Endothelial cell of umbilical vein (primary cell): Measurements from ENCODE around the gene PLEKHM2. TPM values are rescaled to one million over a fixed set of nuclear protein-coding genes. Genes with fewer than 3 reads are reported as not detected.
A peak's percentile ranks its signal among the peaks of the same experiment; 100 is the strongest.

Experiments
- BruUV-seq: library from RNA; stranded (reverse); fragments of 400-500 nt; replicated peaks from 2 replicates; lab custom pipeline; 2021; lab: Mats Ljungman, UMichigan
- CTCF ChIA-PET: fragments of 300-600, 350-600 bp; sonication (Branson Sonifier 250); formaldehyde crosslinking; loops from one replicate; lab custom pipeline; 2021; ENCODE audit warnings: antibody characterized with exemption, inconsistent platforms; lab: Charles Lee
- POLR2A ChIA-PET: fragments of 300-600, 350-600 bp; sonication (Branson Sonifier 250); formaldehyde crosslinking; loops from one replicate; lab custom pipeline; 2021; ENCODE audit warnings: antibody characterized with exemption, inconsistent platforms; lab: Charles Lee
- DNase-seq: peaks from one replicate; pipeline ENCODE4 v3.0.0-alpha.2; 2011; ENCODE audit warnings: low read depth, low spot score
- FAIRE-seq: peaks from 2 replicates; lab custom pipeline; 2011; peaks lifted over from hg19 to GRCh38; lab: Jason Lieb, UNC
- H2AFZ ChIP-seq: 2 replicates; pipeline ENCODE4 v1.6.0; 2012; ENCODE audit warnings: low read depth, low read length, control low read depth, inconsistent platforms
- H3K27ac ChIP-seq: 2 replicates; pipeline ENCODE4 v1.5.1; 2011; ENCODE audit warnings: low read depth, mild to moderate bottlenecking, control low read depth, low read length, moderate library complexity; ENCODE audit not compliant: insufficient read depth
- H3K27me3 ChIP-seq, 2 experiments: 2 replicates each; pipeline versions ENCODE4 v1.6.0 to v1.6.1; 2011; ENCODE audit warnings: low read length in 2 of 2, mixed read lengths in 1 of 2; ENCODE audit not compliant: control insufficient read depth in 2 of 2, insufficient read depth in 2 of 2
- H3K36me3 ChIP-seq, 2 experiments: 2 replicates in 1 of 2; 3 replicates in 1 of 2; pipeline ENCODE4 v1.5.1; 2011; ENCODE audit warnings: low read length in 2 of 2, mild to moderate bottlenecking in 1 of 2, moderate library complexity in 1 of 2; ENCODE audit not compliant: control insufficient read depth in 2 of 2, insufficient read depth in 2 of 2; ENCODE audit errors: extremely low read depth in 1 of 2
- H3K4me1 ChIP-seq: 3 replicates; pipeline ENCODE4 v1.5.1; 2011; ENCODE audit warnings: mild to moderate bottlenecking, low read length; ENCODE audit not compliant: control insufficient read depth, insufficient read depth; ENCODE audit errors: extremely low read depth
- H3K4me2 ChIP-seq: 2 replicates; pipeline ENCODE4 v1.6.1; 2011; ENCODE audit warnings: low read length, control low read depth, mixed read lengths; ENCODE audit not compliant: insufficient read depth
- H3K4me3 ChIP-seq, 3 experiments: fragments of 200-600 bp in 1 of 3; sonication (generic), shearing (Covaris generic) in 1 of 3; replicated peaks in 1 of 3; 2 replicates each; pipeline ENCODE4 v1.5.1; 2011 to 2016; ENCODE audit warnings: control low read depth in 3 of 3, low read length in 3 of 3, mild to moderate bottlenecking in 2 of 3, inconsistent platforms in 1 of 3, low read depth in 1 of 3, moderate library complexity in 1 of 3; ENCODE audit not compliant: insufficient read depth in 1 of 3
- H3K79me2 ChIP-seq: 2 replicates; pipeline ENCODE4 v1.6.0; 2012; ENCODE audit warnings: low read length, inconsistent platforms; ENCODE audit not compliant: control insufficient read depth, insufficient read depth
- H3K9ac ChIP-seq: replicated peaks from 2 replicates; pipeline ENCODE3; 2011; ENCODE audit warnings: low read length, control low read depth; ENCODE audit not compliant: insufficient read depth; ENCODE audit errors: extremely low read depth
- H3K9me1 ChIP-seq: replicated peaks from 3 replicates; pipeline ENCODE4 v1.6.0; 2011; ENCODE audit warnings: mild to moderate bottlenecking, low read length; ENCODE audit not compliant: control insufficient read depth, insufficient read depth; ENCODE audit errors: extremely low read depth
- H3K9me3 ChIP-seq: replicated peaks from 2 replicates; pipeline ENCODE4 v1.5.1; 2012; ENCODE audit warnings: low read length, inconsistent platforms; ENCODE audit not compliant: control insufficient read depth, insufficient read depth
- H4K20me1 ChIP-seq: replicated peaks from 2 replicates; pipeline ENCODE3; 2011; ENCODE audit warnings: mild to moderate bottlenecking, low read length; ENCODE audit not compliant: control insufficient read depth, insufficient read depth; ENCODE audit errors: extremely low read depth
- FOS ChIP-seq: IDR thresholded peaks from 2 replicates; pipeline ENCODE4 v1.6.1; 2011; ENCODE audit warnings: mild to moderate bottlenecking, low read length, moderate library complexity, borderline replicate concordance; ENCODE audit not compliant: insufficient read depth
- GATA2 ChIP-seq: IDR thresholded peaks from 2 replicates; pipeline ENCODE4 v1.7.0; 2011; ENCODE audit warnings: low read depth, mild to moderate bottlenecking, moderate library complexity, mixed read lengths, low read length; ENCODE audit not compliant: insufficient read length, insufficient read depth
- JUN ChIP-seq: IDR thresholded peaks from 2 replicates; pipeline ENCODE4 v1.6.1; 2011; ENCODE audit warnings: borderline replicate concordance, low read depth; ENCODE audit not compliant: insufficient read length, insufficient read depth
- MAX ChIP-seq: IDR thresholded peaks from 2 replicates; pipeline ENCODE4 v1.6.1; 2011; ENCODE audit not compliant: insufficient read depth, insufficient read length
- MYC ChIP-seq: IDR thresholded peaks from one replicate; pipeline ENCODE4 v1.6.1; 2011; ENCODE audit warnings: mild to moderate bottlenecking, low read depth, low read length
- POLR2AphosphoS5 ChIP-seq: IDR thresholded peaks from 2 replicates; pipeline ENCODE4 v1.6.1; 2012; ENCODE audit warnings: low read depth, mild to moderate bottlenecking, control low read depth, low read length, moderate library complexity; ENCODE audit not compliant: insufficient read depth
- dilution Hi-C: fragments of 300-500 bp; cut with MboI; formaldehyde crosslinking; loops from one replicate; pipeline ENCODE4 v1.15.0; 2019; ENCODE audit warnings: low sequenced_read_pairs; ENCODE audit not compliant: extremely low pct_ligation_motif_present
- intact Hi-C: fragments of 100-400 bp; cut with micrococcal nuclease; formaldehyde crosslinking; loops from one replicate; pipeline ENCODE4 v1.10.0; 2022
- polyA plus RNA-seq, 4 experiments: library from polyadenylated mRNA; depleted of rRNA in 3 of 4; stranded (reverse) in 3 of 4; unstranded in 1 of 4; fragments of >200 nt; gene quantifications; 2 replicates each; pipeline versions ENCODE4 v1.2.1 to v1.2.3, GENCODE V29; 2011 to 2012; ENCODE audit warnings: missing spikeins in 1 of 4
- total RNA-seq: library from RNA; stranded (reverse); gene quantifications from 2 replicates; pipeline ENCODE4 v1.2.3, GENCODE V29; 2021
- TF ChIP-seq, protein P1 (sequence below), 2 donors: IDR thresholded peaks; 1 replicate in 1 of 2; 2 replicates in 1 of 2; pipeline ENCODE4 v1.5.1; 2011; ENCODE audit warnings: low read length in 2 of 2, mild to moderate bottlenecking in 2 of 2, moderate library complexity in 2 of 2, control low read depth in 1 of 2, inconsistent platforms in 1 of 2, low read depth in 1 of 2; ENCODE audit not compliant: insufficient read depth in 1 of 2; ENCODE audit errors: extremely low read depth in 1 of 2

PLEKHM2 gene
- total and polyA plus RNA-seq, 2 donors (not counting 3 experiments of a cell fraction or from before 2014, with no cell fraction given), result 60.6 to 67.5 TPM

DNA sequence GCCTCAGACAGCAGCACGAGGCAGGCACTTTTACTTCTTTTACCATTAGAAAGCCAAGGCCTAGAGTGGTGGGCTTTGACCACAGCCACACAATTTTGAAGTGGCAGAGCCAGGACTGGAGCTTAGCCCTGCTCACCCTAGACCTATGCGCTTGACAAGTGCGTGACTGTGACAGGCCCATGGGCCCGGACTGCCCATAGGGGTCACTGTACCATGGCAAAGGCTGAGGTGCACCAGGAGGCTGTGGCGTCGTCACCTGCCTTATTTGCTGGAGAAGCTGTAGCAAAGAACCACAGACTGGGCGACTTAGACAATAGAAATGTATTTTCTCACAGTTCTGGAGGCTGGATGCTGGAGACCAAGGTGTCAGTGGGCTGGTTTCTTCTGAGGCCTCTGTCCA lies 55.6 kb downstream of the PLEKHM2 start:
- DNase-seq, result no peak
- TF ChIP-seq MAX (no peak), POLR2AphosphoS5 (peak; percentile 6), FOS (no peak), JUN (no peak), MYC (no peak), GATA2 (no peak)
- TF ChIP-seq, protein P1, sequence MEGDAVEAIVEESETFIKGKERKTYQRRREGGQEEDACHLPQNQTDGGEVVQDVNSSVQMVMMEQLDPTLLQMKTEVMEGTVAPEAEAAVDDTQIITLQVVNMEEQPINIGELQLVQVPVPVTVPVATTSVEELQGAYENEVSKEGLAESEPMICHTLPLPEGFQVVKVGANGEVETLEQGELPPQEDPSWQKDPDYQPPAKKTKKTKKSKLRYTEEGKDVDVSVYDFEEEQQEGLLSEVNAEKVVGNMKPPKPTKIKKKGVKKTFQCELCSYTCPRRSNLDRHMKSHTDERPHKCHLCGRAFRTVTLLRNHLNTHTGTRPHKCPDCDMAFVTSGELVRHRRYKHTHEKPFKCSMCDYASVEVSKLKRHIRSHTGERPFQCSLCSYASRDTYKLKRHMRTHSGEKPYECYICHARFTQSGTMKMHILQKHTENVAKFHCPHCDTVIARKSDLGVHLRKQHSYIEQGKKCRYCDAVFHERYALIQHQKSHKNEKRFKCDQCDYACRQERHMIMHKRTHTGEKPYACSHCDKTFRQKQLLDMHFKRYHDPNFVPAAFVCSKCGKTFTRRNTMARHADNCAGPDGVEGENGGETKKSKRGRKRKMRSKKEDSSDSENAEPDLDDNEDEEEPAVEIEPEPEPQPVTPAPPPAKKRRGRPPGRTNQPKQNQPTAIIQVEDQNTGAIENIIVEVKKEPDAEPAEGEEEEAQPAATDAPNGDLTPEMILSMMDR (IDR thresholded peaks at IDR 0.05; ENCODE audit: extremely low read depth in 1 of 2, insufficient read depth in 1 of 2, low read depth in 1 of 2, low read length in 2 of 2), result peak; percentile 20 to 40
- dilution Hi-C loops, result no loop called here

More for the DNA sequence above, 55.6 kb downstream of the PLEKHM2 start:
- H4K20me1 ChIP-seq, result no peaks in the 10 kb centered on the region
- BruUV-seq, result no TSS peak
- H3K79me2 ChIP-seq, result no peaks in the 10 kb centered on the region
- no peak overlapping the region for H3K4me3 ChIP-seq
- no peak overlapping the region for H3K9ac ChIP-seq
- peaks cover 0 to 2% of the 10 kb centered on the region in 2 experiments for H3K36me3 ChIP-seq
- CTCF ChIA-PET, result interaction anchor here (0.6 to 4.2 kb wide), 5 partner anchors 8 to 148 kb away, joined by 3 to 31 read pairs (median 3); partner anchors contain the start of gene FBLIM1
- no peaks in the 10 kb centered on the region for H3K4me1 ChIP-seq
- POLR2A ChIA-PET, result interaction anchor here (1.0 kb wide), 1 partner anchor 21 kb away, joined by 3 read pairs; no protein-coding TSS in a partner anchor
- H2AFZ ChIP-seq, result no peak overlapping the region
- H3K4me2 ChIP-seq, result no peak overlapping the region
- H3K9me3 ChIP-seq, result no peaks in the 10 kb centered on the region
- no peak overlapping the region for H3K27ac ChIP-seq
- no peaks in the 10 kb centered on the region for H3K27me3 ChIP-seq
- FAIRE-seq, result no peak
- intact Hi-C loops, result loop anchor here (10.0 kb wide), 1 partner anchor 415 kb away; no protein-coding TSS in a partner anchor
- no peaks in the 10 kb centered on the region for H3K9me1 ChIP-seq
